Cardiac fibroblast (primary cell): ENCODE results near the gene UPF3A.

Experiments used
- DNase-seq, 2 donors: peaks; one replicate each; pipeline versions ENCODE4 v3.0.0 to v3.0.0-alpha.2; 2010; ENCODE audit warnings: low read depth in 2 of 2
- H3K4me3 ChIP-seq, 2 donors: replicated peaks in 1 of 2; 1 replicate in 1 of 2; 2 replicates in 1 of 2; pipeline ENCODE4 v1.5.1; 2011; ENCODE audit warnings: low read depth in 2 of 2, low read length in 2 of 2, mild to moderate bottlenecking in 2 of 2, moderate library complexity in 1 of 2
- TF ChIP-seq, protein P1 (sequence below): IDR thresholded peaks from one replicate; pipeline ENCODE4 v1.5.1; 2011; ENCODE audit warnings: low read depth, mild to moderate bottlenecking, low read length, inconsistent platforms

Gene UPF3A

DNA sequence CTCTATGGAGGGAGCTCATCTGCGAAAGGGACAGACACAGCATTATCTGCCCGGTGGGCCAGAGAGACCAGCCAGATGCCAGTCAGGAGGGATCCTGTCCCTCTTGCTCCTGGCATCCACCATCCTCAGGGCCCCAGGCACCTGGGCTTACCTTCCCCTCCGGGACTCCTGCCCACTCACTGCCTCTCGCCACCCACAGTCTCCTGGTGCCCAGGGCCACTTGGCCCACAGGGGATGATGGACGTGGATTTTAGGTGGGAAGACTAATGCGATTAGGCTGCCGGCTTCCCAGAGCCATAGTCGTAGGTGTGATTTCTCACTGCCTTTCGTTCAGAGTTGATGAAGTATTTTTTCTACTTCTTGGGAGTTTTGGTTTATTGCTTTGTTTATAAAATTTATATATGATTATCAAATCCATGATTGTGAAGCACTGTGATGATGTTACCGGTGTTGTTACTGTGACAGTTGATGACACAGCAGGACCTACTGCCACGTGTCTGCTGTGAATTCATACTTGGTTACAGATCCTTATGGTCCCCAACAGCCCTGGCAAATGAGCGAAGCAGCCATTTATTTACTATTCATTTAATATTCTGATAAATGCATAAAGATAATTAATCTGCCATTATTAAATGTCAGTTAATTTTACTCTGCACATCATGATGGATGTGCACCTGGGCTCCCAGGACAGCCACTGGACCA is 18.4 kb downstream of the UPF3A start:
- TF ChIP-seq, protein P1, sequence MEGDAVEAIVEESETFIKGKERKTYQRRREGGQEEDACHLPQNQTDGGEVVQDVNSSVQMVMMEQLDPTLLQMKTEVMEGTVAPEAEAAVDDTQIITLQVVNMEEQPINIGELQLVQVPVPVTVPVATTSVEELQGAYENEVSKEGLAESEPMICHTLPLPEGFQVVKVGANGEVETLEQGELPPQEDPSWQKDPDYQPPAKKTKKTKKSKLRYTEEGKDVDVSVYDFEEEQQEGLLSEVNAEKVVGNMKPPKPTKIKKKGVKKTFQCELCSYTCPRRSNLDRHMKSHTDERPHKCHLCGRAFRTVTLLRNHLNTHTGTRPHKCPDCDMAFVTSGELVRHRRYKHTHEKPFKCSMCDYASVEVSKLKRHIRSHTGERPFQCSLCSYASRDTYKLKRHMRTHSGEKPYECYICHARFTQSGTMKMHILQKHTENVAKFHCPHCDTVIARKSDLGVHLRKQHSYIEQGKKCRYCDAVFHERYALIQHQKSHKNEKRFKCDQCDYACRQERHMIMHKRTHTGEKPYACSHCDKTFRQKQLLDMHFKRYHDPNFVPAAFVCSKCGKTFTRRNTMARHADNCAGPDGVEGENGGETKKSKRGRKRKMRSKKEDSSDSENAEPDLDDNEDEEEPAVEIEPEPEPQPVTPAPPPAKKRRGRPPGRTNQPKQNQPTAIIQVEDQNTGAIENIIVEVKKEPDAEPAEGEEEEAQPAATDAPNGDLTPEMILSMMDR: no peak
- DNase-seq: no peak
- H3K4me3 ChIP-seq: no peak overlapping the region

DNA sequence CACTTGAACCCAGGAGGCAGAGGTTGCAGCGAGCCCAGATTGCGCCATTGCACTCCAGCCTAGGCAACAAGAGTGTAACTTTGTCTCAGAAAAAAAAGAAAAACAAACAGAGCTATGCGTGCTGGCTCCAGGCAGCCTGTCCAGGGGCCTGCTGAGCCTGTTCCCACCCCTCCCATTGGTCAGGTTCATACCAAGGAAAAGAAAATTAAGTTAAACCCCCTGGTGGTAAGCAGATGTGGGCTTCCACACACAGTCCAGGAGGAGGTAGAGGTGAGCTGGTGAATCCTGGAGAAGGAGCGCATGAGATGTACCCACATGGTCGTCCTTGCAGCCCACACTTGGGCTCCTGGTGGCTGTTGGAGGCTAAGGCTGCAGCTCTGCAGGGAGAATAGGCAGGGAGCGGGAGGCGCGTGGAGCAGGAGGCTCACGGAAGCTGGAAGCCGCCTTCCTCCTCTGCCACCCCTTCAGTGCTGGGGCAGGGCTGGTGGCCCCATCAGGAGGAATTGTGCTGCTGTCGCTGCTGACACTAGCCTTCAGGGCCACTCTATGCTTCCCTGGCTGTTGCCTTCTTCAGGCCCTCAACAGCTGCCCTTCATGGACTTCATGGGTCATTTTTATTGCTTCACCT is 22.4 kb downstream of the UPF3A start:
- no peak for DNase-seq

DNA sequence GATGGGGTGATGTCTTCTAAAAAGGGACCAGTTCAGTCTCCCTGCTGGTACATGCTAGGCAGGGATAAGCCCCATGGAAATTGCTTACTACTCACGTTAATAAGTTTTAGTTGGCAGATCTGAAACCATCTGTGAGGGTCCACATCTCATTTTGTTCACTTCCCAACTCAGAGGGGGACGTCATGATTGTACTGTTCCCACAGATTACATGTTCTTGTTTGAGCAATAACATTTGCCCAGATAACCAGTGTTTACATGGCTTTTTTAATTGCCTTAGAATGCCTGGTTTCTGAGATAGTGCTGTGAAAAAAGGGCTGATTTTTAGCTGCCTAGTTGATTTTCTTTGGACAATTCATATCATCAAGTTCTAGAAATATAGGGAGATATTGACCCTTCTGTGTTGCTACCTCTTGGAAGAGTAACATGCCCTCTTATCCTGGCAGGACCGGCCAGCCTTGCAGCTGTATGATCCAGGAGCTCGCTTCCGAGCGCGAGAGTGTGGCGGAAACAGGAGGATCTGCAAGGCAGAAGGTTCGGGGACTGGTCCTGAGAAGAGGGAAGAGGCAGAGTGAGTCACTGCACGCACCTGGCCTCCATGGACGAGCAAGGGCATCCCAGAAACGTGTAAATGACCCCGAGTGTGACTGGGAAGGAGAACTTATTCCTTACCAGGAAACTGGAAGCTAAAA is 23.1 kb downstream of the UPF3A start:
- H3K4me3 ChIP-seq: no peak overlapping the region
- DNase-seq: no peak
- TF ChIP-seq, protein P1: no peak

More for the DNA sequence above, 22.4 kb downstream of the UPF3A start:
- TF ChIP-seq, protein P1: no peak
- H3K4me3 ChIP-seq: no peak overlapping the region

DNA sequence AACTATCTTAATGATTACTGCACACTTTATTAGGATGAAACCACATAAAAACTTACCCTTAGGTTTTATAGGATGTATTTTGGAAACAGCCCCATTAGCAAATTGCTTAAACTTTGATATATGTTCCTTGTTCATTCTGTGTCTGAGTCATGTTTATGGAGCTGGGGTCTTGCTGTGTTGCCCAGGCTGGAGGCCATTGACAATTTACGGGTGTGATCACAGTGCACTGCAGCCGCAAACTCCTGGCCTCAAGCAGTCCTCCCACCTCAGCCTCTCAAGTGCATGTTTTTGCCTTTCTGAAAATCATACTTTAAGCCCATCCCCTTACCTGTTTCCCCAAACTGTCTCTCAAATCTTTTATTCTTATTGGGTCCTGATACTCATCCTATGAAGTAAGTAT is 27.7 kb downstream of the UPF3A start:
- TF ChIP-seq, protein P1: no peak
- H3K4me3 ChIP-seq: no peak overlapping the region
- DNase-seq: no peak

DNA sequence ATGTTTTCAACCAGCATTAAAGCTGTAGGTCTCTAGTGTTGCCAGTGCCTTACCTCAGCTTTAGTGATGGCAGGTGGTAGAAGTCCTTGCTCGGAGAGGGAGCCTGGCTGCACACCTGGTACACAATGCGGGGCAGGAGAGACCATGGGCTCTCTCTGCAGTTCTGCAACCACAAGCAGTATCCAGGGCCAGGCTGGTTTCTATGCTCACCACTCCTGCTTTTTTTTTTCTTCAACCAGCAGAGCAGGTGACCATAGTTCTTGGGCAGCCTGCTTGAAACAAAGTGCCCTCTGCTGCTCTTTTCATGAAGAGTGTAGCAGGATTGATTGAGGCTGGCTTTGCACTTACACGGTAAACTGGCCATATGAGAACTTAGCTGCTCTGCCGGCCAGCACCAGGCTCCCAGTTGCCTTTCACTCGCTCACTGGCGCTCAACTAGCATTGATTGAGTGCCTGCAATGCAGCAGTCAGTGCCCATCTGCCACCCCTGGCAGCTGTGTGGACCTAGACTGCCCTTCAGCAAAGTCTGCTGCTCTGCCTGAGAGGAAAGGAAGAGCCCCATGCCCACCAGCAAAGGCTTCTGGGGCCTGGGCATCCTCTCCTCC is 28.5 kb downstream of the UPF3A start:
- TF ChIP-seq, protein P1: no peak
- no peak for DNase-seq
- no peak overlapping the region for H3K4me3 ChIP-seq

DNA sequence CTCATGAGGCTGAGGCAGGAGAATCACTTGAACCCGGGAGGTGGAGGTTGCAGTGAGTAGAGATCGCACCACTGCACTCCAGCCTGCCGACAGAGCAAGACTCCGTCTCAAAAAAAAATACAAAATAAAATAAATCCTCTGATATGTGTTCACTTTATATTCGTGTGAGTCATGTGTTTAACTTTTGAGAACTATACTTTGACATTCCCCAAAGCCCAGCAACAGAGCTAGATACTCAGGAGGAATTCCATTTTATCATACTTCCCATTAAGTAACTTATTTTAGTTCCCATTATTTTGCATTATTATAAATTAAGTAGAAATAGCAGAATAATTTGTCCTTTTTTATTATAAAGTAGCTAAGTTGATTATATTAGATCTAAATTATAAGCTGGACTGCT is 29.6 kb downstream of the UPF3A start:
- TF ChIP-seq, protein P1: no peak
- H3K4me3 ChIP-seq: no peak overlapping the region
- DNase-seq: peak in 1 of 2 donors; percentile 38
